Caco-2 (cell line): ENCODE data around the gene PTGES2. TPM values are rescaled to one million over a fixed set of nuclear protein-coding genes. Genes with fewer than 3 reads are reported as not detected.

ENCODE experiments used
- BruUV-seq: library from RNA; stranded (reverse); fragments of 400-500 nt; replicated peaks from 2 replicates; lab custom pipeline; 2021; lab: Mats Ljungman, UMichigan
- CTCF ChIA-PET: fragments of 300-600 bp; sonication (Branson Sonifier 250); formaldehyde crosslinking; loops from one replicate; lab custom pipeline; 2022; ENCODE audit warnings: antibody characterized with exemption; lab: Charles Lee
- POLR2A ChIA-PET: fragments of 300-600 bp; sonication (Branson Sonifier 250); formaldehyde crosslinking; loops from one replicate; lab custom pipeline; 2022; ENCODE audit warnings: antibody characterized with exemption; lab: Charles Lee
- DNase-seq, 2 experiments: peaks; one replicate each; pipeline versions ENCODE4 v3.0.0 to v3.0.0-alpha.2; 2020 to 2022
- H3K27me3 ChIP-seq: replicated peaks from 2 replicates; pipeline ENCODE4 v1.6.0; 2011; ENCODE audit warnings: low read length; ENCODE audit not compliant: control insufficient read depth, insufficient read depth
- H3K36me3 ChIP-seq: 2 replicates; pipeline ENCODE4 v1.5.1; 2011; ENCODE audit warnings: low read length; ENCODE audit not compliant: control insufficient read depth, insufficient read depth
- H3K4me1 ChIP-seq: fragments of 250-450 bp; sonication (Bioruptor Pico); 2 replicates; pipeline ENCODE4 v1.5.1; 2020; ENCODE audit warnings: mild to moderate bottlenecking
- H3K4me3 ChIP-seq: 2 replicates; pipeline ENCODE4 v1.5.1; 2011; ENCODE audit warnings: low read depth, mild to moderate bottlenecking, control low read depth, low read length
- H3K9me3 ChIP-seq: fragments of 250-450 bp; sonication (Bioruptor Pico); 2 replicates; pipeline ENCODE4 v1.5.1; 2020; ENCODE audit warnings: mild to moderate bottlenecking, moderate library complexity
- H3K27ac Mint-ChIP-seq: one replicate; pipeline ENCODE4 v1.8.0; 2022; ENCODE audit warnings: mixed read lengths; ENCODE audit not compliant: unreplicated experiment
- H3K27me3 Mint-ChIP-seq: one replicate; pipeline ENCODE4 v1.8.0; 2022; ENCODE audit warnings: mixed read lengths; ENCODE audit not compliant: insufficient read depth, unreplicated experiment
- H3K36me3 Mint-ChIP-seq: one replicate; pipeline ENCODE4 v1.8.0; 2022; ENCODE audit warnings: mild to moderate bottlenecking, mixed read lengths; ENCODE audit not compliant: insufficient read depth, unreplicated experiment
- H3K4me1 Mint-ChIP-seq: one replicate; pipeline ENCODE4 v1.8.0; 2022; ENCODE audit warnings: low read depth, mixed read lengths; ENCODE audit not compliant: unreplicated experiment
- H3K4me3 Mint-ChIP-seq: one replicate; pipeline ENCODE4 v1.8.0; 2022; ENCODE audit warnings: mild to moderate bottlenecking, moderate library complexity, mixed read lengths; ENCODE audit not compliant: unreplicated experiment
- H3K9me3 Mint-ChIP-seq: one replicate; pipeline ENCODE4 v1.8.0; 2022; ENCODE audit warnings: mixed read lengths; ENCODE audit not compliant: unreplicated experiment
- CTCF ChIP-seq, 2 experiments: fragments of 200-600 bp in 1 of 2; IDR thresholded peaks; 1 replicate in 1 of 2; 2 replicates in 1 of 2; pipeline versions ENCODE4 v1.5.1 to v1.8.0; 2011 to 2022; ENCODE audit warnings: antibody characterized with exemption in 1 of 2, control low read depth in 1 of 2, inconsistent platforms in 1 of 2, low read depth in 1 of 2, low read length in 1 of 2, mild to moderate bottlenecking in 1 of 2, moderate library complexity in 1 of 2; ENCODE audit not compliant: insufficient read depth in 1 of 2, severe bottlenecking in 1 of 2, unreplicated experiment in 1 of 2
- intact Hi-C: fragments of 100-400 bp; cut with micrococcal nuclease; formaldehyde crosslinking; loops from one replicate; pipeline ENCODE4 v1.10.0; 2022; ENCODE audit not compliant: unreplicated experiment
- total RNA-seq: library from RNA; stranded (reverse); gene quantifications from 2 replicates; pipeline ENCODE4 v1.2.3, GENCODE V29; 2022

PTGES2 gene
- total RNA-seq, 1 experiment from 2014 or later, result 123 TPM

DNA sequence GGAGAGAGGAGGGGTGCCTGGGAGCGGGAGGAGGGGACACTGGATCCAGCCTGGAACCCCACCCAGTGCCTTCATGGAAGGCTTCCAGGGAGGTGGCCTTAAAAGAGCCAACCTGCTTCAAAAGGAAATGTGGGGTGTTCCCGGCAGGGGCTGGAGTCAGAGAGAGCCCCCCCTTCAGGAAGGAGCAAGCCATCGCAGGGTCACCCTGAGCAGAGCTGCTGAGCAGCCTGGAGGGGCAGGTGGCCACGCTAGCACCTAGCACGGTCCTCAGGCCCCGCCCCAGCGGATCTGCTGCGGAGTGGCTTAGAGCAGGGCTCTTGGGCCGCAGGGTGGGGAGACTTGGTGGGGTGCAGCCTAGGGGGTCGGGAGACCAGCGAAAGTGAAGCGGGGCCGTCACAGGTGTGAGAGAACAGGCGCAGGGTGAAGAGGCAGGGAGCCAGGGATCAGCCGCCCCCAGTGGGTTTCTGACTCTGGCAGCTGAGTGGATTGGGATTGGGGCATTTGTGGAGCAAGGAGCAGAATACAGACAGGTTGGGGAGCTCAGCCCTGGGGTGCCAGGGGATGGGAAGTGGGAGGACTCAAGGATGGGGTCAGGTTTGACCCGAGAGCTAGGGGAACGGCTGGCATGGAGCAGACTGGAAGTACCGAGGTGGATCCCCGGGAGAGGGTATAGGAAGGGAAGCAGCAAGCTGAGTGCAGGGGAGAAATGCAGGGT, 23.2 kb upstream of the PTGES2 start:
- CTCF ChIA-PET, result interaction anchor here (0.7 to 1.8 kb wide), 3 partner anchors 9 to 401 kb away, joined by 3 to 4 read pairs (median 3); partner anchors contain the start of genes BBLN and SPTAN1
- Histone ChIP-seq H3K4me3 (no peak overlapping the region), H3K36me3 (no peaks in the 10 kb centered on the region), H3K4me1 (peaks cover 8% of the 10 kb centered on the region; the same call in 1 of the 2 replicates), H3K27me3 (no peaks in the 10 kb centered on the region), H3K9me3 (no peaks in the 10 kb centered on the region)
- Mint-ChIP-seq H3K9me3 (no peaks in the 10 kb centered on the region), H3K36me3 (no peaks in the 10 kb centered on the region), H3K27me3 (no peaks in the 10 kb centered on the region), H3K27ac (no peak overlapping the region), H3K4me3 (no peak overlapping the region), H3K4me1 (no peaks in the 10 kb centered on the region)
- intact Hi-C loops, result no loop called here
- BruUV-seq, result no TSS peak
- DNase-seq, result peak; percentile 31 to 43
- POLR2A ChIA-PET, result no interaction called here
- TF ChIP-seq CTCF (IDR thresholded peaks at IDR 0.05; ENCODE audit: insufficient read depth in 1 of 2, low read depth in 1 of 2, low read length in 1 of 2, severe bottlenecking in 1 of 2, unreplicated experiment in 1 of 2), result peak; percentile 13 to 39

- Histone ChIP-seq H3K4me3 (no peak overlapping the region), H3K9me3 (no peaks in the 10 kb centered on the region), H3K36me3 (no peaks in the 10 kb centered on the region), H3K4me1 (peaks cover 15% of the 10 kb centered on the region; the same call in 1 of the 2 replicates), H3K27me3 (no peaks in the 10 kb centered on the region)
- ChIA-PET POLR2A (no interaction called here), CTCF (interaction anchor here (1.2 to 1.8 kb wide), 2 partner anchors 10 to 22 kb away, joined by 3 to 4 read pairs; partner anchors contain the start of gene BBLN)
- intact Hi-C loops, result no loop called here
- no TSS peak for BruUV-seq
- Mint-ChIP-seq H3K9me3 (no peaks in the 10 kb centered on the region), H3K27me3 (no peaks in the 10 kb centered on the region), H3K4me1 (no peaks in the 10 kb centered on the region), H3K4me3 (no peak overlapping the region), H3K27ac (no peak overlapping the region), H3K36me3 (no peaks in the 10 kb centered on the region)
- DNase-seq, result peak in 1 of 2 experiments; percentile 21
- no peak for TF ChIP-seq CTCF (IDR thresholded peaks at IDR 0.05; ENCODE audit: insufficient read depth in 1 of 2, low read depth in 1 of 2, low read length in 1 of 2, severe bottlenecking in 1 of 2, unreplicated experiment in 1 of 2)
Measured at GRCh38 chr9:128149951-128150593, 22.5 kb upstream of the PTGES2 start.

- Mint-ChIP-seq H3K27ac (no peak within 1 kb of the TSS), H3K36me3 (no peaks in the 10 kb centered on the region), H3K4me1 (no peaks in the 10 kb centered on the region), H3K4me3 (no peak within 1 kb of the TSS), H3K27me3 (no peaks in the 10 kb centered on the region), H3K9me3 (no peaks in the 10 kb centered on the region)
- Histone ChIP-seq H3K27me3 (no peaks in the 10 kb centered on the region), H3K4me1 (peaks cover 15% of the 10 kb centered on the region; the same call in 1 of the 2 replicates), H3K36me3 (no peaks in the 10 kb centered on the region), H3K9me3 (no peaks in the 10 kb centered on the region), H3K4me3 (no peak within 1 kb of the TSS)
- no peak for TF ChIP-seq CTCF (IDR thresholded peaks at IDR 0.05; ENCODE audit: insufficient read depth in 1 of 2, low read depth in 1 of 2, low read length in 1 of 2, severe bottlenecking in 1 of 2, unreplicated experiment in 1 of 2)
- CTCF ChIA-PET, result no interaction called here
- POLR2A ChIA-PET, result no interaction called here
- BruUV-seq, result no TSS peak
- intact Hi-C loops, result no loop called here
- DNase-seq, result peak in 1 of 2 experiments; percentile 28
Measured at GRCh38 chr9:128149001-128149701, 21.6 kb upstream of the PTGES2 start, which contains the start of gene LCN2. TSS of gene LCN2 (plus strand) at chr9:128149453. CDS start at chr9:128149526, 73 bp downstream.
